ENCODE data around the gene OPRL1.
A peak's percentile ranks its signal among the peaks of the same experiment; 100 is the strongest.

OPRL1 gene

DNA sequence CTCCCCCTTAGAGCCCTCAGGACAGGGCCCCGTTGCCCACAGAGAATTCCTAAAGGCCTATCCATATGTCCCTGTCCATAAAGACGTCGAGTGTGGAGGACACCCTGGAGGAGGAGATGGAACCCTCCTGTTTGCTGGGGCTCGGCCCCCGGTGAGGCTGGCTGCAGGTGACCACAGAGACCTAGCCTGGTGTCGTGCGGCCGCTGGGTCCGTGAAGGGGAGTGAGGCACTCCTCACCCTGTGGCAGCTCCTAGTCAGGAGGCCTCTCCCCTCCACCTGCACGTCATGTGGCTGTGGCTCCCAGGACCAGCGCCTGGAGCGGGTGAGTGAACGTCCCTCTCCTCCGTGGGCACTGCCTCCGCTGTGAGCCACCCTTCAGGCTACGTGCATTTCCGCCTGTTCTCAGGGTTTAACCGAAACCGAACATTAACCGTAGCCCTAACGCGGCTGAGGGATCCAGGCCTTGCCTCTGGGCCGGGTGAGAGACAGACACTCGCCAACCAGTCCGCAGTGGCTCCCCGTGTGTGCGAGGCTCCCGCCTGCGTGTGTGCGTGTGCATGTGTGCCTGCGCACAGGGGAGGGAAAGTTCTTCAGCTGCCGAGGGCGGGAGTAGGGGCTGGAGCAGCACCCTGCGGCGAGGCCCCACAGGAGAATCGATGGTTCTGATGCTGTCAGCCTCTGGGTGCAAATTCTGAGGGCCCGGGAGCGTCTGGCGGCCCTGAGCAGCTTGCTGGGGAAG is 22.8 kb upstream of the OPRL1 start:
- no peak for DNase-seq

DNA sequence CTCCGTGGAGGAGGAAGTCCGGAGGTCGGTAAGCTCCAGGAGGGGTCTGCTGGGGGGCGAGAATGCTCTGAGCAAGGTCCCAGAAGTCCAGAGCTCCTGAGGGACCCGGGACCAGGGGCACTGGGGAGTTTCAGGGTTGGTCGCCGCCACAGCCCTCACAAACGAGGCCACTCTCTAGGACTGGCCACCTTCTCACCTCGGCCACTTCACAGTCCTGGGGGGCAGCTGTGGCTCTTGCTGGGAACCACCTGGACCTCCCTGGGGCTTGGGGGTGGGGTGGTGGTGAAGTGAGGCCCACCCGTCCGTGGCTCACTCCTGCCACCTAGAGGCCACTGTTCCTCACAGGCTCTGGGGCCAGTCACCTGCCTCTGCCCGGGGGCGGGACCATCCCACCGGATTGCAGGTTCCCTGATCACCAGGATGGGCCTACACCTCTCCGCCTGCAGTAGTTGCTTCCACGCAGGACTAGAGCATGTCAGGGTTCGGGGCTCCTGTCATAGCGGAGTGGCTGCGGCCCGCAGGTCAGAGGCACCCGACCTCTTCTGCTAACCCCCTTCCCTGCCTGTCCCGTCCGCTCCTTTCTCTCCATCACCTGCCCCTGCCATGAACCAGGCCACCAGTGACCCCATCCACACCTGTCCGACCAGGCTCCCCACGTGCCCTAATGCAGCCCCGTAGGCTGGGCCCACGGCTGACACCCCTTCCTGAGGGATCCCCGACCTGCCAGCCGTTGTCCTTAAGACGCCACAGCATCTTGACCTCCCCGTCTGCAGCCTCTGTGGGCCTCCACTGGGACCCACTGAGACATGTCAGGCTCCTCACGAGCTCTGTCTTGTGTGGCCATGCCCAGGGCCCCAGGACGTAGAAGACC is 22.0 kb upstream of the OPRL1 start:
- peak; percentile 89 to 90 for DNase-seq

DNA sequence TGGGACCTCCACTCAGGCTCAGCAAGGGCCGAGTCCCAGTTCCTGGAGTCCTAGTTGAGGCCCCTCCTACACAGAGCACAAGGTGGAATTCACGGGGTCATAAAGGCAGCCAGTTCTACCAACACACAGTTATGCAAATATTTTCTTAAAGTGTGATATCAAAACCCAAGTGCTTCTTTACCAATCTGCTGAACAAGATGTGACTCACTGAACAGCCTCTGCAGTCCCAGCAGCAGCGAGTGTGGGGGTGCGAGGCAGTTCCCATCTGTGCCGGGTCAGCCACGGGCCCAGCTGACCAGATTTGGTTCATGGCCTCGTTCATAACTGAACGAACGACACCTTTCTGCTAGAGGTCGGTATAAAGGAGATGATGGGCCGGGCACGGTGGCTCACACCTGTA is 21.3 kb upstream of the OPRL1 start:
- no peak for DNase-seq

DNA sequence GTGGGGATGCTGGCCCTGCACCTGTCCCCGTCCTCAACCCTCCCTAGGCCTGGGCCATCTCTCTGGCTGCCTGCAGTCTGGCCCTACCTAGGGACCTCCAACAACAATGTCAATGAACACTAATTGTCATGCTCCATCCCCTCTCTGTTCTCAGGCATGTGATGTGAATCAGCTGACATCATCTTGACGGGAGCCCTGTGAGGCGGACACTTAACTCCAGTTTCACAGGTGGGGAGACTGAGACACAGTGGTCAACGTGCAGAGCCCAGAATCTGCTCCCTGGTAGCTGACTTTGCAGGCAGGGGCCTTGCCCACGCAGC is 17.6 kb upstream of the OPRL1 start:
- no peak for DNase-seq

DNA sequence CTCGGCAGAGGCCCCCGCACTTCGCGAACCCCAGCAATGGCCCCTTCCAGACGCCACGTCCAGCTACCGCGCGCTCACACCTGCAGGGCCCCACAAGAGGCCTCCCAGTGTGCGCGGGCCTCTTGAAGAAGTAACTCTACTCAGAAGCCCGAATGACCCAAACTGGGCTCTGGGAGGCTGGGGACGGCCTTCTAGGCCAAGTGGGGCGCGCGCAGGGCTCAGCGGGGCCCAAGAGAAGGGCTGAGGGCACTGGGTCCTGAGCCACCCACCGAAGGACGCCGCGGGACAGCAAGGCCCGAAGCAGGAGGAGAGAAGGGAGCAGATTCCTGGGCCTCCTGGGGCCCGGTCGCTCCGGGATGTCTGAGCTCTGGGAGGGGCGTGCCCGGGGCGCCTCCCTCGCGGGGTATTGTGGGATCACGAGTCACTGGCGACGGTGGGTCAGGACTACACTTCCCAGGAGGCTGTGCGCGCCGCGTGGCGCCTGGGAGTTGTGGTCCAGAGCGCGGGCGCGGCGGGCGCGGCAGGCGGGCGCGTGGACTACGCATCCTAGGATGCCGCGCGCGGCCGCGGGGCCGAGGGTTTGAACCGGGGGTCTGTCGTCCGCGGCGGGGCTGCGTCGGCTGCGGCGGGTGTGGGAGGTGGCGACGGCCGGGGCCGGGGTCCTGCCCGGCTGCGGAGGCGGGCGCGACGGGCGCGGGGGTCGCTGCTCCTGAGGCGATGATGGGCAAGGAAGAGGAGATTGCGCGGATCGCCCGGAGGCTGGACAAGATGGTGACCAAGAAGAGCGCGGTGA is 17.1 kb upstream of the OPRL1 start, which contains the start of gene TCEA2:
TCEA2 (plus strand) TSS at position 603 of the 793 bp plus-strand sequence; CDS start at position 718, 115 bp downstream.
- peak; percentile 95 to 97 for DNase-seq

DNA sequence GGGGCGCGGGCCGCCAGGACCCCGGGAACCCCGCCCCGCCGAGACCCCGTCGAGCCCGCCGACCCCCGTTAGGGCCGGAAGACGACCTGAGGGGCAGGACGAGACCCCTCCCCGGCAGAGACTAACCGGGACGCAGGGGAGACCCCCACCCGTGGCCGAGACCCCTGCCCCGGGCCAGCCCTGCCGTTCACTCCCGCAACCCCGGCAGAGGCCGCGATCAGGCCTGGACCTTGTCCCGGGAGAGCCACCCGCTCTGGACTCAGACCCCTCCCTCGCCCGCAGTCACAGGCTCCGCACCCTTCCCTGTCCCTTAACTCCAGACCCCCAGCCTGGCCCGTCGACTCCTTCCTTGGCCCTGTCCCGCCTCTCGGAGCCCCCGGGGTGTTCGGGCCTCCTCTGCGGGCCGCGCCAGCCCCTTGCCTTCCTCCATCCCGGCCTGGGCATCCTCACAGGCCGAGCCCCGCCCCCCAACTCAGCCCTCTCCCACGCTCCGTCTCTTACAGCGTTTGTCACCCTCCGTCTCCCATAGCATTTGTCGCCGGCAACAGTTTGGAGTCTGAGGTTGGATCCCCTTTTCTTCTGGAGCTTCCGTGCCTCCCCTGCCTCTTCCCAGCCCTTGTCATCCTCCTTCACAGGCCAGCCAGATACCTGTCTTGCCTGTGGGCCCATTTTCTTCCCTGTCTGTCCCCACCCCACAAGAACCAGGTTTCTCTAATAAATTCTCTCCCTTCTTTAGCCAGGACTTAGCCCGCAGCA is 16.3 kb upstream of the OPRL1 start:
- peak; percentile 60 to 64 for DNase-seq

DNA sequence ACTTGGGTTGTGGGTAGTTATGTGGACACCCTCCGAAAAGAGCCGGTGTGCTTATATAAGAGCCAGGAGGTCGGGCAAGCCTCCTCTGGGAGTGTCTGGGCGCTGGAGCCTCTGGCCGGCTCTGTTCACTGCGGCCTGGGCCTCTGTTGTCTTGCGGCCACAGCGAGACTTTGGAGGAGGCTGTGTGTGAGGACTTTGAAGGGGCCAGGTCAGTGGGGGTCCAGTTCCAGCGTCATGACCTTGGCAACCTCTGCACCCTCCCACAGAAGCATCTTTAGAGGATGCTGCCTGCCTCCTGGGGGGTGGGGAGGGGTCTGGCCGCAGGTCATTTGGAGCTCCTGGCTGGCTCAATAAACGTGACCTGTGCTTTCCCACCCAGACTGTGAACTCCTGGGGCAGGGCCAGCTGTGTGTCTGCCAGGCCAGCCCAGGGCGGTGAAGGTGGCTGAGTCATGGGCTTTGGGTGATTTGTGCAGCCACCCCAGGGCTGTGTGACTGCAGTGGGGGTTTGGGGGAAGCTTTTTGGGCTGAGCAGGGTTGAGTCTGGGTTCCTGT is 15.7 kb upstream of the OPRL1 start:
- no peak for DNase-seq

DNA sequence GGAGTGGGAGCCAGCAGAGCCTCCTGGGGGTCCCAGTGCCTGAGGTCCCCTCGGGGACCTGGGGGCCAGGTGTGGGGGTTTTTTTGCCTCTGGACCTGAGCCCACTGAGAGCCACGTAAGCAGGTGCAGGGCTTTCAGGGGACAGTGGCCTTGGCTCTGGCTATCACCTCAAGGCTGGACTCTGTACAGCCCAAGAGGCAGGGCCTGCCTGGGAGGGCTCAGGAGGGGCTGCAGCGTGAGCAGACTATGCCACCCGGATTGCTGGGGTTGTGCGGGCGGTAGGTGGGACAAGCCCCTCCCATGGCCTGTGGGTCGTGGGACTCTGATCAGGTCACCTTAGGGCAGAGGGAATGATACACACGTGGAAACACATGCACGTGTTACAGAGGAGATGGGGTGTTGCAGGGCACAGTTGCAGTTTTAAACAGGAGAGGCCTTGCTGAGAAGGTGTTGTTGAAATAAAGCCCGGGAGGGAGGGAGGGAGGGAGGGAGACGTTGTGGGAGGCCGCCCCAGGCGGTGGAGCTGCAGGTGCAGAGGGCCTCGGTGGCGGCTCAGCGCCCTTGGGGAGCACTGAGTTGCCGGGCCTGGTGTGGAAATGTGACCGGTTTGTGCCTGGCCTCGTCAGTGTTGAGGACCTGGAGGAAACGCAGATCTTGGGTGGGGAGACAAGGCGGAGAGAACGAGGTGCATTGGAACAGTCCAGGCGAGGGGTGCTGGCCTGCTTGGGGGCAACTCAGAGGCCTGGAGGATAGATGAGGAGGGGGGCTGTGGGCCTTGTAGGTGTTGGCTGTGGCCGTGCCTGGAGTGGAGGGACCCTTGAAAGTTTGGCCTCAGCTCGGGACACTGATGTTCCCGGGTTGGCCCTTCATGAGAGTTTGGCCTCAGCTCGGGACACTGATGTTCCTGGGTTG is 14.6 kb upstream of the OPRL1 start:
- no peak for DNase-seq

DNA sequence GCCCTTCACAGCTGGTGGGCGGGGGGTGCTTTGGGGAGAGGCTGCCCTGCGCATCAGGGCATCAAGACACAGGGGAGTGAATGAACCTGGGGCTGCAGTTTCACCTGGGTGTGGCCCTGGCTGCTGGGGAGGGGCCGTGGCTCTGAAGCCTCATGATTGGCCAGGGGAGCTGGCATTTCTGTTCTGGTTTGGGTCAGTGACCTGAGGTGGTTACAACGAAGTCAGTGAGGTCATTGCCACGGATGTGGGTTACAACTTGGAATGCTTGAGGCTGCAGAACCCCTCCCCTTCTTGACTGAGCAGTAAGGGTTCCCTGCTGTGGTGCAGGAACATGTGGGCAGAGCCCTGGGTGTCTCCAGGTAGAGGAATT is 13.9 kb upstream of the OPRL1 start:
- DNase-seq, result peak; percentile 43 to 62

DNA sequence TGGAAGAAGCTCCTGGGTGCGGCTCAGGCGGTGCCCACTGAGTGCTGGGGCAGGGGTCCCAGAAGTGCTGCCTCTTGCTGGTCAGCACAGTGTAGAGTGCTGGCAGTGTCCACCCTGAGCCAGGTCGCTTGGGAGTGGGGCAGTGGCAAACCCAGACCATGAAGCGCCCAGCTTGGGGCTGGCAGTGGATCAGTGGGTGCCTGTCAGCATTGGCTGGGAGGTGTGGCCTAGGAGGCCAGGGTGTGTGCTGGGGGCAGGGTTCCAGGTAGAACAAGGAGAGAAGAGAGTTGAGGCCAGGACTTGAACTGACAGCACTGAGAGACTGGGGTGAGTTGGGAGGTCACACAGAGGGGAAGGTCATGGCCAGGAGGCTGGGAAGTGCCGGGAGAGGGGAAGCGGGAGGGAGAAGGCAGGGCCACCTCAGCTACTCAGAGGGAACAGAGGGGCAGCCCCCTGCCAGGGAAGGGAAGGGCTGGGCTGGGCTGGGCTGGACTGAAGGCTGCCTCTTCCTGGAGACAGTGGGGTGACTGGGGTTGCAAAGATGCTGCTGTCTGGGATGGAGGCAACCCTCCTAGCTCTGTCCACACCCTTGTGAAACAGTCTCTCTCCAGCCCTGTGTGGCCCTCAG is 12.8 kb upstream of the OPRL1 start:
- DNase-seq, result no peak

DNA sequence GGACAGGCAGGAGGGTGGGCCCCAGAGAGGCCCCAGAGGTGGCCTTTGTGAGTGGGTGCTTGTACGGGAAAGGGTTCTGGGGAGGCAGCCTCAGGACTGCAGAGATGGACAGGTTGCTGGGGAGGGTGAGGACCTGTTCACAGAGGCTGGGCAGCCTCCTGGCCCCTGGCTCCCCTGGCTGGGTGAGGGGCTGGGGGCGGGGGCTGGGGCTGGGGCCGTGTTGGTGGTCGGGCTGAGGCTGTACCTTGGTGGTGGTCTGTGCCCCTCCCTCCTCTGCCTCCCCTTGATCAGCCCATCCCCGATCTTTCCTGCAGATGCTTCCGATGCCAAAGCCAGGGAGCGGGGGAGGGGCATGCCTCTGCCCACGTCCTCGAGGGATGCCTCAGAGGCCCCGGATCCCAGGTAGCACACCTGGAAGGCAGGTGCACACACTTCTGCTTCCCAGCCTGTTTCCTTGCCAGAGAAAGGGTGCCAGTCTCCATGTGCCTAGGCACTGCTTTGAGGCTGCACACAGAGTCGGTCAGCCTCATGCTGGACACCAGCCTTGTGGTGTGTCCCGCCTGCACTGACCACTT is 12.1 kb upstream of the OPRL1 start:
- DNase-seq, result no peak

DNA sequence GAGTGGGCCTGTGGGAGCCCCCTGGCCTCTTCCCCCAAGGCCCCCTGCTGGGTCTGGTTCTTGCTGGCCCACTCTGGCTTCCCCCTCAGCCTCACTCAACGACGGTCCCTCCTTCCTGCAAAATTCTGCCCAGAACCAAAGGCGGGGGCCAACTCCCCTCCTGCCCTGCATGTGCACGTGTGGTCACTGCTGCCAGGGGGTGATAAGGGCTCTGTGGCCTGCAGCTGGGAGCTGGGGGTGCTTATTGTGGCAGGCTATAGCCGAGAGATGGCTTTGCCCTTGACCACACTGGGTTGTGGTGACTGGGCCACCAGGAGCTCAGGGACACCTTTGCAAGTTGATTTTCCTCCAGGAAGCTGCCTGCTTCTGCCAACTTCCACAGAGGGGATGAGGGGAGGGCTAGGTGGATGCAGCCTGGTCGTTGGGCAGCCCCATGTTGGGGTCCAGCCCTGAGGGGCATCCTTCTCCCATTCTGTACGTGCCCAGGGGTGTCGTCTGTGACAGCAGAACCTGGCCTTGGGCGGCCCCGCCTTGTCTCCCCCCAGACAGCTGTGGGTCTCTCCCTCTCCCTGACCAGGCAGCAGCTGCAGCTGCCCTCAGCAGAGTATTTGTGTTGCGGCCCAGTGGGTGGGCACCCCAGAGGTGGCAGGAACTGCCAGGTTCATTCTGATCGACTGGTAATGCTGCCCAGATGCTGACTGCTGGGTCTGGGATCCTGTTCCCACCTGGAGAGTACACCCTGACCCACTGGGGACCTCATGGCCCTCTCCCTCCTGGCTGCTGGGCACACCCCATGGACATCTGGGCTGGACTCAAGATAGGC is 11.3 kb upstream of the OPRL1 start:
- no peak for DNase-seq

DNA sequence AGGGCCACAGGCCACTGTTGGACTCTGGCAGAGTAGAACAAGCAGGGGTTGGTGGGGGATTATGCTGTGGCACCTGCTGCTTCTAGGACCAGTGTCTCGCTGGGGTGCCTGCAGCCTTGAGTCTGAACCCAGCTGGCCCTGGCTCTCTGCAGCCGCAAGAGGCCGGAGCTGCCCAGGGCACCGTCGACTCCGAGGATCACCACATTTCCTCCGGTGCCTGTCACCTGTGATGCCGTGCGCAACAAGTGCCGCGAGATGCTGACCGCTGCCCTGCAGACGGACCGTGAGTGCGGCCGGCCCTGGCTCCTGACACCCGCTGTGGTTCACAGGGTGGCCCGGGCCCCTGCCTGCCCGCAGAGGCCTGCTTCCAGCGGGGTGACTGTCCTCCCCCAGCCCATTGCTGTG is 10.7 kb upstream of the OPRL1 start:
- no peak for DNase-seq

DNA sequence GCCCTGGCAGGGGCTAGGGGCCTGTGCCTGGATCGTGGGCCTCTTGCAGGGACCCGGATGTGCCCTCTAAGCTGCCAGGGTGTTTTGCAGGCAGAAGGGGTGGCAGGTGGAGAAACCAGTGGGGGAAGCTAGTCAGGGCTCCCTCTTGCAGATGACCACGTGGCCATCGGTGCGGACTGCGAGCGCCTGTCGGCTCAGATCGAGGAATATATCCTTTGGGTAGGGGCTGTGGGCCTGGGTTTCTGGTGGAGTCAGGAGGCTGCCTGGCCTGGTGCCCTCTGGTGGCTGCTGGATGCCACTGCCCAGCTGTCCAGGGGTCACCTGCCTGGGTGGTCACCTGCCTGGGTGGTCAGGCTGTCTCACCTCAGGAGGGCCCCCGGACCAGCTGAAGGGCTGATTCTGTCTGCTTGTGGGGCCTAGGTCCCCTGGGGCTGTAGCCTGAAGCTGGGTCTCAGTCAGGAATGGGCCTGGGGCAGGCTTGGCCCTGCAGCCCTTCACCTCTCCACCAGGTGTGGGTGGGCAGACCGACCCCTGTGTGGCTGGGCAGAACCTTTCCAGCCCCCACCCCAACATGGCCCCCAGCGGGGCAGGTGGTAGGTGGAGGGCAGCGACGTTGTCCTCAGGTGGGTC is 10.2 kb upstream of the OPRL1 start:
- peak in 1 of 2 donors; percentile 44 for DNase-seq

DNA sequence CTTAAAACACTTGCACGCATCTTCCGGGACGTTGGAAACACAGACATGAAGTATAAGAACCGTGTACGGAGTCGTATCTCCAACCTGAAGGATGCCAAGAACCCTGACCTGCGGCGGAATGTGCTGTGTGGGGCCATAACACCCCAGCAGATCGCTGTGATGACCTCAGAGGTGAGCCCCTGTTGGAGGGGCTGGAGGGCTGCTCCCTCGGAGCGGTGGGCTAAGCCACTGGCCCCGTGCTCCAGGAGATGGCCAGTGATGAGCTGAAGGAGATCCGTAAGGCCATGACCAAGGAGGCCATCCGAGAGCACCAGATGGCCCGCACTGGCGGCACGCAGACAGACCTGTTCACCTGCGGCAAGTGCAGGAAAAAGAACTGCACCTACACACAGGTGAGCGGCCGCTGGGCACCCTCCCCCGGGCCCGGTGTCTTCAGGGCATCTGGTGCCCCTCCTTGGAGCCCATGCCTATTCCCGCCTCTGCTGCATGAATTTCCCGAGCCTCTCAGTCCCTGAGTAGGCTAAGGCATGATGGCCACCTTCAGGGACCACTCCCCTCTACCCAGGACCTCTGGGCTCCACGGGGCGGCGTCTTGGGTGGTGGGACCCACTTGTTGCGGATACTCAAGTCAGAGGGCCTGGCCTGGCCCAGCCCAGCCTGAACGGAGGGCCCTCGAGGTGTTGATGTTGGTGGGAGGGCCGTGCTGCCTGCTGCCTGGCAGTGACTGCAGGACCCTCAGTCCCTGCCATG is 9.5 kb upstream of the OPRL1 start:
- DNase-seq, result no peak

DNA sequence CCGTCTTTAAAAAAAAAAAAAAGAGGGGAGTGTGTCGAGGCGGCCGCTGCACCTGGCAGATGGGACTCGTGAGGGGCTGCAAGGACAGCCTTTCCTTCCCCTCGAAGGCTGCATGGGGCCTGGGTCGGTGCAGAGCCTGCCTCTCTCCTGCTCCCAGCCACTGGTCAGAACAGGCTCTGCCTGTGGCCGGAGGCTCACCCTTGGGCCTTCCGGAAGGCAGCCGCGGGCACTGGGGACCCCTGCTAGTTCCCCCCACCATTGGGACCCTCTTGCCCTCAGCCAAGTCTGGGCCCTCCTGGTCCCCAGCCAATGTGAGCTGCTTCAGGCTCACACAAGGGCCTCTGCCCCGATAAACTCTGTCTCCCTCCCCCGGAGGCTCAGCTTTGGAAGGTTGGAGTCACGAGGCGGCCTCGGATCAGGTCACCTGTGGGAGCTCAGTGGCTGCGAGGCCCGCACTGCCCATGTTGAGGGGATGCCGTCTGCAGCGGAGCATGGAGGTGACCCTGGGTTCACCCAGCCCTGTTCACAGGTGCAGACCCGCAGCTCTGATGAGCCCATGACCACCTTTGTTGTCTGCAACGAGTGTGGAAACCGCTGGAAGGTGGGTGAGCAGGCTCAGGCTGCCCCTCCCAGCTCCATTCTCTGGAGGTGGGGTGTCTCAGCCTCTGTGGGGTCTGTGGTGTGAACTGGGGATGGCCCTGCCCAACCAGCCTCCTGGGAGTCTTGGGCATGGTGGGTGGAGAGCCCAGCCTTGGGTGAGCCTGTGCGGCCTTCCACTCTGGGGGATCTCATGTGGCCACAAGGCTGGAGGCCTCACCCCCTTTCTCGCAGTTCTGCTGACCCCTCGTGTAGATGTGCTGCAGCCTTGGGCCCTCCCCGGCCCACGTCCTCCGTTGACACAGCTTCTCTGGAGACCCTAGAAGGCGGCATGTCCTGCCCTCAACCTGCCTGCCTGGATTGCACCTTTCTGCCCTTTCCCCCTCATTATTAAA is 8.2 kb upstream of the OPRL1 start:
- no peak for DNase-seq

DNA sequence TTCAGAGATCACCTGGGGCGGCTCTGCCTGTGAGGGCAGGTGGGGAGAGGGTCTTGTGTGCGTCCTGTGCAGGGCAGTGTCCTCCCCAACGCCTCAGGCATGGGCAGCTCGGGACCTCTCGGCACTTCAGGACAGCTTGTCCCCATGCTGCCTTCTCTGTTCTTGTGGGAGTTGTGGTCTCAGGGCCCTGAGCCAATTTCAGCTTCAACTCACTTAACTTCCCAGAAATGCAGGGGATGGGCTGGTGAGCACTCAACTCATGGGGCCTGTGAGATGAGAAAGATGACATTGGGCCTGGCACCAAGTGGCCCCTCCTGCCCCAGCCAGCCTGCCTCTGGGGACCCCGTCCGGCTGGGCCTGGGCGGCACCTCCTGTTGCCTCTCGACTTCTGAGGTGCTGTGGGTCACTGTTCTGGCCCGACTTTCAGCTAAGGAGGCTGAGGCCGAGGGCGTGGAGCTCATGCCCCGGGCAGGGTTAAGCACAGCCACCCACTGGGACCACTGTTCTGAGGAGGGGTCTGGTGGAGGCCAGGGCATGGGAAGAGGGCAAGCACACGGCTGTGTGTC is 7.3 kb upstream of the OPRL1 start:
- DNase-seq, result no peak
